SK-MEL-5 (cell line): Measurements from ENCODE around the gene GNA12. TPM values are rescaled to one million over a fixed set of nuclear protein-coding genes. Genes with fewer than 3 reads are reported as not detected.
A peak's percentile ranks its signal among the peaks of the same experiment; 100 is the strongest.
"Not testable (repeated sequence)": the region's sequence is repeated elsewhere in the genome, so short reads cannot be mapped to it uniquely, and the experiment has no call there.

Experiments
- DNase-seq: peaks from one replicate; pipeline ENCODE4 v3.0.0-alpha.2; 2016; ENCODE audit warnings: low read depth, low spot score
- in situ Hi-C: cut with HindIII; loops from 2 replicates; pipeline ENCODE4 v1.10.0; 2016; ENCODE audit warnings: low sequenced_read_pairs, high pct_unique_total_duplicates, low pct_unique_long_range_greater_than_20kb
- total RNA-seq: library from RNA; depleted of rRNA; stranded (reverse); fragments of >200 nt; shearing (Covaris generic); gene quantifications from 2 replicates; pipeline ENCODE4 v1.2.3, GENCODE V29; 2014; rRNA removed

The GNA12 gene
- total RNA-seq, 1 experiment from 2014 or later, result 10.2 TPM

GRCh38 chr7:2687881-2688318 is 156.2 kb downstream of the GNA12 start, which contains the start of gene AMZ1:
TSS of gene AMZ1 (plus strand) at chr7:2688202. CDS start at chr7:2700452, 12,250 bp downstream.
- in situ Hi-C loops, result no loop called here
- no peak for DNase-seq

GRCh38 chr7:2687338-2687869 is 156.7 kb downstream of the GNA12 start:
- DNase-seq, result no peak
- in situ Hi-C loops, result no loop called here

- DNase-seq, result no peak
- in situ Hi-C loops, result no loop called here
These were observed 158.0 kb downstream of the GNA12 start for GRCh38 chr7:2686101-2686500.

GRCh38 chr7:2684501-2684900 is 159.6 kb downstream of the GNA12 start:
- in situ Hi-C loops, result no loop called here
- no peak for DNase-seq

- in situ Hi-C loops, result no loop called here
- no peak for DNase-seq
These were observed 161.9 kb downstream of the GNA12 start for GRCh38 chr7:2681929-2682799.

- in situ Hi-C loops, result no loop called here
- DNase-seq, result peak; percentile 88
These were observed 163.2 kb downstream of the GNA12 start for GRCh38 chr7:2680792-2681490.

GRCh38 chr7:2680256-2680655 is 163.9 kb downstream of the GNA12 start:
- no peak for DNase-seq
- in situ Hi-C loops, result no loop called here

GRCh38 chr7:2679135-2680127 is 164.7 kb downstream of the GNA12 start:
- in situ Hi-C loops, DNase-seq: not testable (repeated sequence)

- in situ Hi-C loops, result not testable (repeated sequence)
These were observed 165.7 kb downstream of the GNA12 start for GRCh38 chr7:2678454-2678853.

More at GRCh38 chr7:2678454-2678853, 165.7 kb downstream of the GNA12 start:
- DNase-seq, result not testable (repeated sequence)

Other genes with a start within 250 kb of the GNA12 start
- gene TTYH3, start 212.3 kb downstream of the GNA12 start, total RNA-seq, result 156 and 169 TPM in 2 replicates
- gene AMZ1, start 156.1 kb downstream of the GNA12 start, total RNA-seq, result 0.53 and 1.8 TPM in 2 replicates
- gene CARD11, start 199.6 kb upstream of the GNA12 start, total RNA-seq, result not detected in 2 replicates